ENCODE measurements around the gene IQGAP3. TPM values are rescaled to one million over a fixed set of nuclear protein-coding genes. Genes with fewer than 3 reads are reported as not detected.
A peak's percentile ranks its signal among the peaks of the same experiment; 100 is the strongest.

Gene IQGAP3
- total and polyA plus RNA-seq, 7 donors = 0.01 to 0.24 (median 0.08) TPM

GRCh38 chr1:156584813-156585212 is 12.4 kb upstream of the IQGAP3 start:
- ATAC-seq (peak in 2 of 4 donors; percentile 25 to 28), DNase-seq (no peak)
- H3K36me3 ChIP-seq (ENCODE audit: insufficient read depth in 1 of 2, low read depth in 1 of 2) = no peaks in the 10 kb centered on the region
- no peak overlapping the region for H3K4me3 ChIP-seq
- H3K4me1 ChIP-seq = peaks cover 3% of the 10 kb centered on the region
- no peak for TF ChIP-seq CTCF (IDR thresholded peaks at IDR 0.05)
- intact Hi-C loops (cut with DNase I) = no loop called here
- WGBS, 3 donors = 50 to 52% (median 50%) methylated on average over 11 of the region's 11 CpGs
- H3K27ac ChIP-seq = no peak overlapping the region
- H3K9me3 ChIP-seq = no peaks in the 10 kb centered on the region
- no peaks in the 10 kb centered on the region for H3K27me3 ChIP-seq (ENCODE audit: insufficient read depth in 3 of 3, low read length in 2 of 3)

GRCh38 chr1:156583821-156584622 is 11.7 kb upstream of the IQGAP3 start:
- peak in 1 of 2 donors; percentile 32 for DNase-seq

GRCh38 chr1:156582388-156583017 is 10.1 kb upstream of the IQGAP3 start:
- WGBS, 3 donors = 66 to 70% (median 68%) methylated on average over 9 of the region's 9 CpGs
- Histone ChIP-seq H3K4me1 (peaks cover 3% of the 10 kb centered on the region), H3K36me3 (ENCODE audit: insufficient read depth in 1 of 2, low read depth in 1 of 2) (no peaks in the 10 kb centered on the region), H3K9me3 (no peaks in the 10 kb centered on the region), H3K4me3 (no peak overlapping the region), H3K27ac (no peak overlapping the region), H3K27me3 (ENCODE audit: insufficient read depth in 3 of 3, low read length in 2 of 3) (no peaks in the 10 kb centered on the region)
- intact Hi-C loops (cut with DNase I) = no loop called here
- no peak for TF ChIP-seq CTCF (IDR thresholded peaks at IDR 0.05)
- ATAC-seq (no peak), DNase-seq (no peak)

More at GRCh38 chr1:156583821-156584622, 11.7 kb upstream of the IQGAP3 start:
- no peak overlapping the region for H3K4me3 ChIP-seq
- H3K4me1 ChIP-seq = peaks cover 3% of the 10 kb centered on the region
- no peaks in the 10 kb centered on the region for H3K9me3 ChIP-seq
- intact Hi-C loops (cut with DNase I) = no loop called here
- H3K27me3 ChIP-seq (ENCODE audit: insufficient read depth in 3 of 3, low read length in 2 of 3) = no peaks in the 10 kb centered on the region
- peak; percentile 95 for TF ChIP-seq CTCF (IDR thresholded peaks at IDR 0.05)
- H3K27ac ChIP-seq = no peak overlapping the region
- H3K36me3 ChIP-seq (ENCODE audit: insufficient read depth in 1 of 2, low read depth in 1 of 2) = no peaks in the 10 kb centered on the region
- 58 to 60% (median 59%) methylated on average over 20 of the region's 20 CpGs for WGBS, 3 donors
- ATAC-seq = peak; percentile 40 to 87 (median 76)

GRCh38 chr1:156581661-156582387 is 9.5 kb upstream of the IQGAP3 start:
- Histone ChIP-seq H3K4me1 (peaks cover 3% of the 10 kb centered on the region), H3K9me3 (no peaks in the 10 kb centered on the region), H3K36me3 (ENCODE audit: insufficient read depth in 1 of 2, low read depth in 1 of 2) (no peaks in the 10 kb centered on the region), H3K27me3 (ENCODE audit: insufficient read depth in 3 of 3, low read length in 2 of 3) (no peaks in the 10 kb centered on the region), H3K4me3 (no peak overlapping the region), H3K27ac (no peak overlapping the region)
- WGBS, 3 donors = 45 to 53% (median 46%) methylated on average over 21 of the region's 21 CpGs
- DNase-seq (no peak), ATAC-seq (peak; percentile 18 to 46 (median 32))
- no peak for TF ChIP-seq CTCF (IDR thresholded peaks at IDR 0.05)
- intact Hi-C loops (cut with DNase I) = no loop called here

All from psoas muscle (tissue), 8 donors.